ENCODE data around the gene SLC39A8.

DNA sequence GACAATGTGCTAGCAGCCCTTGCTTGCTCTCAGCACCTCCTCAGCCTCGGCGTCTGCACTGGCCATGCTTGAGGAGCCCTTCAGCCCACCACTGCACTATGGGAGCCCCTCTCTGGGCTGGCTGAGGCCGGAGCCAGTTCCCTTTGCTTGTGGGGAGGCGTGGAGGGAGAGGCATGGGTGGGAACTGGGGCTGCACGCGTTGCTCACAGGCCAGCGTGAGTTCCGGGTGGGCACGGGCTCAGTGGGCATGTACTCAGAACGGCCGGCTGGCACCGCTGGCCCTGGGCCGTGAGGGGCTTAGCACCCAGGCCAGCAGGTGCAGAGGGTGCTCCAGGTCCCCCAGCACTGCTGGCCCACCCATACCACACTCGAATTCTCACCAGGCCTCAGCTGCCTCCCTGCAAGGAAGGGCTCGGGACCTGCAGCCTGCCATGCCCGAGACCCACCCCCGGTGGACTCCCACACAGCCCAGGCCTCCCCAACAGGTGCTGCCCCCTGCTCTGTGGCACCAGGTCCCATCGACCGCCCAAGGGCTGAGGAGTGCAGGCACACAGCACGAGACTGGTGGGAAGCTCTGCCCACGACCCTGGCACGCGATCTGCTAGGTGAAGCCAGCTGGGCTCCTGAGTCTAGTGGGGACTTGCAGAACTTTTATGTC is 100.3 kb downstream of the SLC39A8 start:
- TF ChIP-seq, protein P1, sequence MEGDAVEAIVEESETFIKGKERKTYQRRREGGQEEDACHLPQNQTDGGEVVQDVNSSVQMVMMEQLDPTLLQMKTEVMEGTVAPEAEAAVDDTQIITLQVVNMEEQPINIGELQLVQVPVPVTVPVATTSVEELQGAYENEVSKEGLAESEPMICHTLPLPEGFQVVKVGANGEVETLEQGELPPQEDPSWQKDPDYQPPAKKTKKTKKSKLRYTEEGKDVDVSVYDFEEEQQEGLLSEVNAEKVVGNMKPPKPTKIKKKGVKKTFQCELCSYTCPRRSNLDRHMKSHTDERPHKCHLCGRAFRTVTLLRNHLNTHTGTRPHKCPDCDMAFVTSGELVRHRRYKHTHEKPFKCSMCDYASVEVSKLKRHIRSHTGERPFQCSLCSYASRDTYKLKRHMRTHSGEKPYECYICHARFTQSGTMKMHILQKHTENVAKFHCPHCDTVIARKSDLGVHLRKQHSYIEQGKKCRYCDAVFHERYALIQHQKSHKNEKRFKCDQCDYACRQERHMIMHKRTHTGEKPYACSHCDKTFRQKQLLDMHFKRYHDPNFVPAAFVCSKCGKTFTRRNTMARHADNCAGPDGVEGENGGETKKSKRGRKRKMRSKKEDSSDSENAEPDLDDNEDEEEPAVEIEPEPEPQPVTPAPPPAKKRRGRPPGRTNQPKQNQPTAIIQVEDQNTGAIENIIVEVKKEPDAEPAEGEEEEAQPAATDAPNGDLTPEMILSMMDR (IDR thresholded peaks at IDR 0.05): no peak
- TF ChIP-seq POLR2A (IDR thresholded peaks at IDR 0.05): no peak

Data from heart left ventricle (tissue), 13 donors.